Type B pancreatic cell (in vitro differentiated cells): ENCODE results near the gene CDT1. TPM values are rescaled to one million over a fixed set of nuclear protein-coding genes. Genes with fewer than 3 reads are reported as not detected.
"Not testable (repeated sequence)": the region's sequence is repeated elsewhere in the genome, so short reads cannot be mapped to it uniquely, and the experiment has no call there.

Experiments used
- DNase-seq: peaks from one replicate; pipeline ENCODE4 v3.0.0; 2021; ENCODE audit warnings: mixed read lengths; ENCODE audit not compliant: unreplicated experiment; ENCODE audit errors: extremely low spot score
- H3K27ac Mint-ChIP-seq: 2 replicates; pipeline ENCODE4 v1.8.0; 2021; ENCODE audit warnings: mild to moderate bottlenecking, mixed read lengths
- H3K27me3 Mint-ChIP-seq: 2 replicates; pipeline ENCODE4 v1.8.0; 2021; ENCODE audit warnings: mixed read lengths
- H3K36me3 Mint-ChIP-seq: 2 replicates; pipeline ENCODE4 v1.8.0; 2021; ENCODE audit warnings: mixed read lengths
- H3K4me1 Mint-ChIP-seq: one replicate; pipeline ENCODE4 v1.8.0; 2021; ENCODE audit warnings: mixed read lengths; ENCODE audit not compliant: unreplicated experiment
- H3K4me3 Mint-ChIP-seq: 2 replicates; pipeline ENCODE4 v1.8.0; 2021; ENCODE audit warnings: mild to moderate bottlenecking, mixed read lengths
- H3K9me3 Mint-ChIP-seq: 2 replicates; pipeline ENCODE4 v1.8.0; 2021; ENCODE audit warnings: mixed read lengths
- CTCF ChIP-seq: fragments of 200-600 bp; sonication (generic); conservative IDR thresholded peaks from 2 replicates; pipeline ENCODE4 v1.5.0; 2021; ENCODE audit warnings: antibody characterized with exemption, mild to moderate bottlenecking
- total RNA-seq: library from RNA; stranded (reverse); gene quantifications from 2 replicates; pipeline ENCODE4 v1.2.1, GENCODE V29; 2021; ENCODE audit warnings: low replicate concordance

CDT1 gene
- total RNA-seq, 1 donor from 2014 or later, result 36.8 TPM

- Mint-ChIP-seq H3K36me3 (no peaks in the 10 kb centered on the region), H3K27me3 (peaks cover 21% of the 10 kb centered on the region), H3K4me1 (peaks cover 6% of the 10 kb centered on the region), H3K9me3 (no peaks in the 10 kb centered on the region), H3K27ac (no peak overlapping the region), H3K4me3 (no peak overlapping the region)
- TF ChIP-seq CTCF, result no peak
- DNase-seq, result no peak
Measured at GRCh38 chr16:88787579-88788314, 15.8 kb upstream of the CDT1 start.

GRCh38 chr16:88788749-88789148, 14.8 kb upstream of the CDT1 start:
- DNase-seq, H3K36me3 Mint-ChIP-seq, H3K9me3 Mint-ChIP-seq, H3K27ac Mint-ChIP-seq, H3K4me1 Mint-ChIP-seq, H3K4me3 Mint-ChIP-seq: not testable (repeated sequence)
- H3K27me3 Mint-ChIP-seq, result peaks cover 12% of the 10 kb centered on the region

- DNase-seq, result no peak
- TF ChIP-seq CTCF, result no peak
Measured at GRCh38 chr16:88789594-88789993, 14.0 kb upstream of the CDT1 start.

GRCh38 chr16:88790312-88791211, 13.0 kb upstream of the CDT1 start:
- H3K27ac Mint-ChIP-seq, result no peak overlapping the region

More at GRCh38 chr16:88789594-88789993, 14.0 kb upstream of the CDT1 start:
- Mint-ChIP-seq H3K27ac (no peak overlapping the region), H3K4me1 (no peaks in the 10 kb centered on the region), H3K27me3 (peaks cover 12% of the 10 kb centered on the region), H3K4me3 (no peak overlapping the region), H3K36me3 (no peaks in the 10 kb centered on the region), H3K9me3 (no peaks in the 10 kb centered on the region)

DNA sequence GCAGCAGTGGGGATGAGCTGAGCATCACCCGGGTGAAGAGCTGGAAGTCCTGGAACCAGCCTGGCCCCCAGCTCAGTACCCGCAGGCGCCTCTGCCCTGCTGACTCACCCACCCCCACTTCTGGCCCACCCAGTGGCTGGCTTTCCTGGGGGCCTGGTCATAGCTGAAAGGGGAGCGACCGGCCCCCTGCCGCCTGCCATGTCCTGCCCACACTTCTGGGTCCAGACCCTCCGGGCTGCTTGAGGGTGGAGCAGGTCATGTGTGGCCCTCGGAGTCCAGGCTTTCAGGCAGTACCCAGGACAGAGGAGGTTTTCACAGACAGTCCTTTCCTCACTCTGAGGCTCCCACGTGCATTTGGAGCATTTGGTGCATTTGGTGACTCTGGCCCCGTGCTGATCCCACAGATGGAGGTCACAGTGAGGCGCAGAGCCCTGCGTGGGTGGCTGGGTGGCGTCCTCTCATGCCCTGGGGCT, 11.5 kb upstream of the CDT1 start:
- peaks cover 11% of the 10 kb centered on the region for H3K27me3 Mint-ChIP-seq
- H3K4me3 Mint-ChIP-seq, result no peak overlapping the region
- H3K9me3 Mint-ChIP-seq, result no peaks in the 10 kb centered on the region
- H3K27ac Mint-ChIP-seq, result no peak overlapping the region
- TF ChIP-seq CTCF, result no peak
- H3K4me1 Mint-ChIP-seq, result no peaks in the 10 kb centered on the region
- no peak for DNase-seq
- no peaks in the 10 kb centered on the region for H3K36me3 Mint-ChIP-seq

More at GRCh38 chr16:88790312-88791211, 13.0 kb upstream of the CDT1 start:
- Mint-ChIP-seq H3K9me3 (no peaks in the 10 kb centered on the region), H3K27me3 (peaks cover 12% of the 10 kb centered on the region), H3K4me1 (no peaks in the 10 kb centered on the region), H3K36me3 (no peaks in the 10 kb centered on the region), H3K4me3 (no peak overlapping the region)
- TF ChIP-seq CTCF, result no peak
- no peak for DNase-seq
